GM21381 (cell line): Measurements from ENCODE around the gene OOSP4A.
"Not testable (repeated sequence)": the region's sequence is repeated elsewhere in the genome, so short reads cannot be mapped to it uniquely, and the experiment has no call there.

Experiments
- ATAC-seq: cut with Tn5 transposase; IDR thresholded peaks from one replicate; pipeline ENCODE4 v1.9.1; 2021; ENCODE audit warnings: mild to moderate bottlenecking, moderate library complexity; ENCODE audit not compliant: unreplicated experiment

OOSP4A gene

GRCh38 chr11:59973097-59973496 lies 9.3 kb downstream of the OOSP4A start:
- no peak for ATAC-seq

GRCh38 chr11:59981106-59981770 lies 17.4 kb downstream of the OOSP4A start:
- no peak for ATAC-seq

- not testable (repeated sequence) for ATAC-seq
Observed at GRCh38 chr11:59982037-59982436, 18.2 kb downstream of the OOSP4A start.

GRCh38 chr11:59983212-59983611 lies 19.4 kb downstream of the OOSP4A start:
- no peak for ATAC-seq

GRCh38 chr11:59984368-59984767 lies 20.5 kb downstream of the OOSP4A start:
- ATAC-seq, result no peak

GRCh38 chr11:59990421-59990820 lies 26.6 kb downstream of the OOSP4A start:
- ATAC-seq, result no peak

- ATAC-seq, result no peak
Observed at GRCh38 chr11:59992425-59992824, 28.6 kb downstream of the OOSP4A start.

- ATAC-seq, result no peak
Observed at GRCh38 chr11:59997800-59998199, 34.0 kb downstream of the OOSP4A start.

GRCh38 chr11:59999691-60000090 lies 35.9 kb downstream of the OOSP4A start:
- no peak for ATAC-seq

- ATAC-seq, result no peak
Observed at GRCh38 chr11:60003729-60004128, 39.9 kb downstream of the OOSP4A start.

- no peak for ATAC-seq
Observed at GRCh38 chr11:60005360-60005759, 41.5 kb downstream of the OOSP4A start.

- no peak for ATAC-seq
Observed at GRCh38 chr11:60016881-60017280, 53.0 kb downstream of the OOSP4A start, which contains the start of gene OOSP4B. OOSP4B (plus strand) TSS chr11:60017181.

- ATAC-seq, result no peak
Observed at GRCh38 chr11:60018058-60018457, 54.2 kb downstream of the OOSP4A start.
